ENCODE results near the gene NUAK2. TPM values are rescaled to one million over a fixed set of nuclear protein-coding genes. Genes with fewer than 3 reads are reported as not detected.

The NUAK2 gene
- total RNA-seq (19.4 TPM), polyA plus RNA-seq (ENCODE audit: insufficient read depth, low read depth, low replicate concordance) (15.1 TPM)
- long read RNA-seq, donor 1, transcript NUAK2-201 (7 exons, 3,441 nt): major isoform, 5 of 5 reads
- long read RNA-seq, donor 1, partial matches to known transcripts: 0 of 5 reads
- long read RNA-seq, donor 1, other reads (novel, unspliced or antisense): 0 of 5 reads
- long read RNA-seq, donor 2, partial matches to known transcripts: 0 of 1 reads
- long read RNA-seq, donor 2, other reads (novel, unspliced or antisense): 0 of 1 reads
- long read RNA-seq, donor 3: 0 reads
- long read RNA-seq, donor 4, transcript NUAK2-201 (7 exons, 3,441 nt): major isoform, 6 of 6 reads
- long read RNA-seq, donor 4, partial matches to known transcripts: 0 of 6 reads
- long read RNA-seq, donor 4, other reads (novel, unspliced or antisense): 0 of 6 reads
- long read RNA-seq, donor 5: 0 reads
- long read RNA-seq, donor 6: 0 reads
- long read RNA-seq, donor 7, transcript NUAK2-201 (7 exons, 3,441 nt): major isoform, 22 of 29 reads
- long read RNA-seq, donor 7, partial matches to known transcripts: 6 of 29 reads
- long read RNA-seq, donor 7, other reads (novel, unspliced or antisense): 1 of 29 reads
- long read RNA-seq, donor 8, partial matches to known transcripts: 0 of 3 reads
- long read RNA-seq, donor 8, other reads (novel, unspliced or antisense): 0 of 3 reads
- long read RNA-seq, donor 9: 0 reads
- long read RNA-seq, donor 10, partial matches to known transcripts: 0 of 2 reads
- long read RNA-seq, donor 10, other reads (novel, unspliced or antisense): 0 of 2 reads

GRCh38 chr1:205321162-205321958, at the start of gene NUAK2:
Gene NUAK2 (minus strand): TSS chr1:205321745. CDS start chr1:205321628, 117 bp downstream.
- Histone ChIP-seq H3K27ac (ENCODE audit: low read depth in 2 of 2, low read length in 2 of 2) (peak within 1 kb of the TSS; percentile 96 to 98), H3K4me1 (ENCODE audit: control insufficient read depth in 2 of 3, insufficient read depth in 2 of 3, low read depth in 1 of 3, low read length in 3 of 3) (peaks cover 0 to 42% (median 28%) of the 10 kb centered on the region in 3 donors), H3K9me3 (ENCODE audit: control insufficient read depth in 2 of 3, insufficient read depth in 1 of 3, low read length in 3 of 3) (no peaks in the 10 kb centered on the region), H3K4me3 (ENCODE audit: low read length in 3 of 3) (peak within 1 kb of the TSS; percentile 86 to 98 (median 97)), H3K27me3 (ENCODE audit: control insufficient read depth, insufficient read depth, low read length) (no peaks in the 10 kb centered on the region), H3K36me3 (ENCODE audit: control insufficient read depth in 2 of 3, insufficient read depth in 3 of 3, low read length in 3 of 3) (peaks cover 0 to 2% (median 0%) of the 10 kb centered on the region in 3 donors), H3K9ac (ENCODE audit: low read length in 3 of 3) (peak within 1 kb of the TSS; percentile 74 to 92 (median 74))
- DNase-seq (peak; percentile 94 to 98 (median 96)), FAIRE-seq (no peak)
- TF ChIP-seq CTCF (IDR thresholded peaks at IDR 0.05; ENCODE audit: borderline replicate concordance, extremely low read depth, insufficient read depth): no peak
- intact Hi-C loops (cut with DNase I): no loop called here

- DNase-seq: peak in 1 of 5 donors; percentile 14
- H3K9me3 ChIP-seq (ENCODE audit: control insufficient read depth in 2 of 3, insufficient read depth in 1 of 3, low read length in 3 of 3): no peaks in the 10 kb centered on the region
- no peak for TF ChIP-seq CTCF (IDR thresholded peaks at IDR 0.05; ENCODE audit: borderline replicate concordance, extremely low read depth, insufficient read depth)
- intact Hi-C loops (cut with DNase I): no loop called here
- FAIRE-seq: no peak
- H3K4me3 ChIP-seq (ENCODE audit: low read length in 3 of 3): no peak overlapping the region
- H3K4me1 ChIP-seq (ENCODE audit: control insufficient read depth in 2 of 3, insufficient read depth in 2 of 3, low read depth in 1 of 3, low read length in 3 of 3): peaks cover 0 to 3% (median 0%) of the 10 kb centered on the region in 3 donors
- no peaks in the 10 kb centered on the region for H3K27me3 ChIP-seq (ENCODE audit: control insufficient read depth, insufficient read depth, low read length)
- H3K36me3 ChIP-seq (ENCODE audit: control insufficient read depth in 2 of 3, insufficient read depth in 3 of 3, low read length in 3 of 3): no peaks in the 10 kb centered on the region
- H3K9ac ChIP-seq (ENCODE audit: low read length in 3 of 3): no peak overlapping the region
- no peak overlapping the region for H3K27ac ChIP-seq (ENCODE audit: low read depth in 2 of 2, low read length in 2 of 2)
Measured at GRCh38 chr1:205370780-205371179, 49.2 kb upstream of the NUAK2 start.

GRCh38 chr1:205369701-205370123, 48.2 kb upstream of the NUAK2 start:
- H3K9me3 ChIP-seq (ENCODE audit: control insufficient read depth in 2 of 3, insufficient read depth in 1 of 3, low read length in 3 of 3): no peaks in the 10 kb centered on the region
- H3K9ac ChIP-seq (ENCODE audit: low read length in 3 of 3): no peak overlapping the region
- H3K27me3 ChIP-seq (ENCODE audit: control insufficient read depth, insufficient read depth, low read length): no peaks in the 10 kb centered on the region
- FAIRE-seq: no peak
- intact Hi-C loops (cut with DNase I): no loop called here
- TF ChIP-seq CTCF (IDR thresholded peaks at IDR 0.05; ENCODE audit: borderline replicate concordance, extremely low read depth, insufficient read depth): no peak
- no peak overlapping the region for H3K27ac ChIP-seq (ENCODE audit: low read depth in 2 of 2, low read length in 2 of 2)
- no peaks in the 10 kb centered on the region for H3K36me3 ChIP-seq (ENCODE audit: control insufficient read depth in 2 of 3, insufficient read depth in 3 of 3, low read length in 3 of 3)
- H3K4me3 ChIP-seq (ENCODE audit: low read length in 3 of 3): no peak overlapping the region
- peaks cover 0 to 3% (median 0%) of the 10 kb centered on the region in 3 donors for H3K4me1 ChIP-seq (ENCODE audit: control insufficient read depth in 2 of 3, insufficient read depth in 2 of 3, low read depth in 1 of 3, low read length in 3 of 3)
- DNase-seq: peak in 1 of 5 donors; percentile 13
